ENCODE data around the gene GABRA4.
A peak's percentile ranks its signal among the peaks of the same experiment; 100 is the strongest.

The GABRA4 gene

DNA sequence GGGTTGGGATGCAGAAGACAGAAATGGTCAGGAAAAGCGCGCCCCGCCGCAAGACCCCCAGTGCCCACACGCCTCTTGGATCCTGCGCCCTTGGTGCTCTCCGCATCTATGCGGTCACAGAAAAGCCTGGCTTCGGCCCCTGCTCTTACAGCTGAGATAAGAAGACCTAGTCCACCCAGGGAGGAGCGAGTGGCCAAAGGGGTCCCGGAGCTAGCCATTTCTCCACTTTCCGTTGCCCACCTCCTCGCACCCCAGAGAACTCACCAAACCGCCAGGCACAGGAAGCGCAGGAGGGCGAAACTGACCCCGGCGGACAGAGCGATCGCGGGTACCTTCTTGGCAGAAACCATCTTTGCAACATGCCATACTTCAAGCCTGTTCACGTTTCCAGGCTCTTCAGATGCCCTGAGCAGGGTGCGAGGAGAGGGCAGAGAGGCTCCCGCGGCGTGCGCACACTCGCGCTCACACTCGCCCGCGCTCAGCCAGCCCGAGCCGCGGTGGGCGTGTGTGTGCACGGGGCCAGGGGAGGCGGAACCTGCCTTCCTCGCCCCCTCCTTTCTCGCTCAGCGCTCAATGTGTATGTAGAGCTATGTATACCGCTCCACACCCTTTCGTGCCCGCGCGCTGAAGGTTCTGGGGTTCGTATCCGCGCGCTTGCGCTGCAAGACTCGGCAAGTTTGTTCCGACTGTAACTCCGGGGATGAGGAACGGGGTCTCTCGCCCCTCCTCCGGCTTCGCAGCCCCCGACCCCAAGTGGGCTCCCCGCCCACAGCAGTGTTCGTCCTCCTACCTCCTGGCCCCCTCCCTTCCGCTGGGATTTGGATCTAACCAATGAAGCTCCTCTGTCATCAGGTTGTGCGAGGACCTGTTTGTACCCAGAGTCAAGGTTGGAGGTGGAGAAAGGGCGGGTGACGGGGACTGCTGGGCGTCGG, at the start of gene GABRA4:
TSS of gene GABRA4 (minus strand) at position 507 of the 932 bp plus-strand sequence. CDS start at position 350, 157 bp downstream.
- DNase-seq = no peak

DNA sequence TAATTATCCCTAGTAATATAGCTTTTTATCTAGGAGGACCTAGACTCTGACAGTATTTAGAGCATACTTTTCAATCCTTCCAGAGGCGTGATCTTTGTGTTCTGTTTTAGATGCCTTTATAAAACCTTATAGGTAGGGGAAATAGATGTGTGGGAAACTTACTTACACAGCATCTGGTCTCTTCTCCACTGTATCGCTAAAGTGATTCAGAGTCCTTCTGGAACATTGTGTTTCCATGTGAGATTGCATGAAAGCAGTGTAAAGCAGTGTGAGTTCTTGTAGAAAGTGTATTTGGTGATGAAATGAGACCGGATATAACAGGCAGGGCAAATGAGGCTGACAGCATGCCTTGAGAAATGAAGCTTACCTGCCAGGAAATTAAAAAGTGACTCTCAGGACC, 47.4 kb upstream of the GABRA4 start:
- no peak for DNase-seq

DNA sequence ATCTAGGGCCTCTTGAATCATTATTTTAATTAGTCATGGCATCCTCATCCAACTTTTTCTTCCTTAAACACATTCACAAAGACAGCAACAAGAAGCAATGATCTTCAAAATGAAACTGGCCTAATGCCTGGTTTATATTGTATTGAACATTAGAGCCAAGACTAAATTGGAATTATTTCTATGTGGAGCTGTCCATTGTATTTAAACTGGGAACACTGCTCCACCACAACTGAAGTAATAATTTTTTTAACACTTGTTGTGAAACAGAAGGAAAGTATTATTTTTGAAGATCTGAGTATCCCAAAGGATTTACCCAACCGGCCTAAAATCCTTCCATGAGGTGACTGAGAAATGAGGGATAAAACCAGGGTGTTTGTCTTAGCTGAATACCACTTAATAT, 44.9 kb upstream of the GABRA4 start:
- no peak for DNase-seq

DNA sequence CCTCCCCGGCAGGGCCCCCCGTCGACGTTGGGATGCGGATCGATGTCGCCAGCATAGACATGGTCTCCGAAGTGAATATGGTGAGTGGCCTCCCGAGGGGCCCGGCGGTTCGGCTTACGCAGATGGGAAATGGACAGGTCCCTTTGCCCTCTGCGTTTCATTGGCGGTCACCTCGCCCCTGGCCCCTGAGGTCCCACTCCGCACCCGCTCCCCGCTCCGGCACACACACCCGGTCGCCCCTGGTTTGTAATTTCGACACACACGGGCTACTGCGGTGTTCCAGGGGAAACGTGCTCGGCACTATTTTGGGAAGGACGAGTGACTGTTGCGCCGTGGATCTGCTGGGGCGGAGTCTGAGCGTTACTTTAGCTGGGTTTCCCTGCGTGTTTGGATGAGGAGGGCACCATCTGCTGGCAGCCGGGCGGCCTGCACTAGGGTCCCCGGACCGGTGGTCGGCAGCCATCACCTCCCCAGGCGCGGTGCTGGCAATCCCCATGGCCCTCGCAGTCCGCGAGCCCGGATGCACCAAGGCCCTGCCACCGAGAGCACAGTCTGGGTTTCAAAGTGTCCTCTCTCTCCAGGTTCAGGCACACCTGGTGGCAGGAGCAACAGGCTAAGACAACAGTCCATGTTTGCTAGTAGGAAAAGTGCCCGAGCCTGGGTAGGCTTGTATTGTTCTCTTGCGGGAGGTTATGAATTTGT, 39.2 kb upstream of the GABRA4 start:
- DNase-seq = peak; percentile 29

DNA sequence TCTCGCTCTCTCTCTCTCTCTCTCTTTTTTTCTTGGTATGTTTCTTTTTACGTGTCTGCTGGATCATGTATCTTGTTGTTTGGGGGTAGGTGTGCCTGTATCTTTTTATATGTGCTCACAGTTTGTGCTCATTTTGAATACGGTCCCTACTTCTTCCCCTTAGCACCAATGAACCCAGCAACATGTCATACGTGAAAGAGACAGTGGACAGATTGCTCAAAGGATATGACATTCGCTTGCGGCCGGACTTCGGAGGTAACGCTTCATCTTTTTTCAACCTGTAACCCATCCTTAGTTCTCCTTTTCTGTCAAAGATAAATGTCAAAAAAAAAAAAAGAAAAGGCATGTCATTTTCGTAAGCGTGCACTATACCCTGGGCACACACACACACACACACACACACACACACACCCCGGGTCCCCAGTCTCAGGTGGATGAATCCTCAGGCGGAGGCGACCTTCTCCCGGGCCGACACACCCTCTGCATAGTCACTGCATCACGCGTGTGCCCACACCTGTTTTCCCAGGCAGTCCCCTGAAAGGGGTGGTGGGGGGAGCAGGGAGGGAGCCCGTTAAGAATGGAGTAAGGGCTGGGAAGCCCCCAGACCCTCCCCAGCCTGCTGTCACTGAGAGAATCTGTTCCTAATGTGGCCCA, 38.5 kb upstream of the GABRA4 start:
- peak; percentile 1 for DNase-seq

DNA sequence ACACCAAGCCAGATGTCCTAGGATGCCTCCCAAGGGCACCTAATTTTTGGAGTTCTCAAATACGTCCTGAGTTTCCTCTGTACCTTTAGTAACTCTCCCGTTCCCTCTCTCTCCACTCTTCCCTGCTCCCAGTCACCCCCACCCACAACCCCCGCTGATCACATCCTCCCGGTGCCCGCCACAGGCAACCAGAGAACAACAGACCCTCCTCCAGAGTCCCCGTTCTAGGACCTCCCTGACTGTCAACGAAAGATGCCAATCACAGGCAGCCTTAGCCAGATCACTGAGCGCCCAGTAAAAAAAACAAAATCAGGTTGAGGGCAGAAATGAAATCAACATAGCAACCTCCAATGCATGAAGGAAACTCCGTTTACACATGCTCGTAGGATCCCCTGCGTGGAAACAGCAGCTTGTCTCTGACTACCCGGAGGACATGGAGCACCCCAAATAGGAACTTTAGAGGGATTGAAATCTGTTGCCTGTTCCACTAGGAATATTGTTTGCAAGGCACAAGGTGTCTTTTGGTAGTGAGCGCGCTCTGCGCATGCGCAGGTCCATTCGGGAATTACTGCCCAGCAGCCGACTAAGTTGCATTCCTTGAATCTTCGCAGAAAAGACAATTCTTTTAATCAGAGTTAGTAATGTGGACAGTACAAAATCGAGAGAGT, 37.8 kb upstream of the GABRA4 start, which contains the start of gene GABRB1:
TSS of gene GABRB1 (plus strand) at position 557 of the 668 bp plus-strand sequence.
- peak; percentile 13 for DNase-seq

DNA sequence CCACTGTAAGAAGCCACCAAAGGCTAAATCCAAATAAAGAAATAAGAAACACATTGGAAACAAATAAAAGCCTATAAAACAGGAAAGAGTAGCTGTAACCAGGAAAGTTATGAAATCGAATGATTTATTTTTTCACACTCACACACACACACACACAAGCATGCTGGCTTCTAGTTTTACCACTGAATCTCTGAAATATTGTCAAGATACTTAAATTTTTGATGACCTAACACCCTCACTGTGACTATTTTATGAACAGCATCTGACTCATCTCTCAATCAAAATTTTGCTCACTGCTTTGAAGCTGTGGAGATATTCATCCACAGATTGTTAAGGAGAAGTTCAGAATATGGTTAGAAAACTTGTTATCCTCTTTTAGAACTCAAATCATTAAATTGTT, 24.1 kb upstream of the GABRA4 start:
- no peak for DNase-seq

DNA sequence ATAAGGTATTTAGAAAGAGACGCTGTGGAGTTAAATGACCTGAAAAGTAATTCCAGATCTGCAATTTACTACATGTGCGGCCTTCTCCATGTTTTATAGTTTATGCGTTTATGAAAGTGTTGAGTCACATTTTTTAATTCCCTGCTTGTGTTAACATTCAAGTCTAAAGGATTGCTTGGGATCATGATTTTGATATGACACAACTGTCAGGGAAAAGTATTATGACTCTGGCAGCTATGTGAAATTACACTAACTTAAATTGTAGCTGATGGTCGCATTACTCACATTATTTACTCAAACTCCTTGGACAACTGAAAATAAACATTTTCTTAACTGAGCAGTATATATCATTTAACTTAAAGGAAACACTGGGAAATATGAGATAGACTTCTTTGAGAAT, 23.7 kb upstream of the GABRA4 start:
- no peak for DNase-seq

DNA sequence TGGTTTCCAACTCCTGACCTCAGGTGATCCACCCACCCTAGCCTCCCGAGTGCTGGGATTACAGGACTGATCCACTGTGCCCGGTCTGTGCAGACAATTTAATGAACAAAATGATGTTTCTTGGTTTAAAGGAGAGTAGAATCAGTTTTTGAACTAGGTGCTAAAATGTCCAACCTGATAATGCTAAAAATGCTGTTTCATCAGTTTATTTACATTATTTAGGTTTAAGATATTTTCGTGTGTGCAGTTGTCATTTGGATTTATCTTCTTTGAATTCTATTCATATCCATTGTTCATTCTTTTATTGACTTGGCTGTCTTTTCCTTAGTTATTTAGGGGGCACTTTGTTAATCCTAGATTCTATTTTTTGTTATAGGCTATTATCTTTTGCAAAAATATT, 20.0 kb upstream of the GABRA4 start:
- DNase-seq = no peak

DNA sequence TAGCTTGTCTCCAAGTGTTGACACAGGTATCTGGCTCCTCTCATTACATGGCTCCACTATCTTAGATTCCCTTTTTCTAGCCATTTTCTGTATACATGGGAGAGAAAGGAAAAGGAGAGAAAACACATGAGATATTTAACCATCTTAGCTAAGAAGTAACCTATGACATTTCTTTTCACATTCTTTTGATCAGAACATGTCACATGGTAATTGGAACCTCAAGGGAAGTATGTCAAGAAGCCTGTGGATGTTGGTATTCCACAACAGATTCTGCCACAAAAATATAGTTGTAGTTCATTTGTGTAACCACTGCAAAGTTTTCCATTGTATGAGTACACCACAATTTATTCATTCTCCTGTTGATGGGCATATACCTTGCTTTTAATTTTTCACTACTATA, 19.3 kb upstream of the GABRA4 start:
- DNase-seq = no peak

DNA sequence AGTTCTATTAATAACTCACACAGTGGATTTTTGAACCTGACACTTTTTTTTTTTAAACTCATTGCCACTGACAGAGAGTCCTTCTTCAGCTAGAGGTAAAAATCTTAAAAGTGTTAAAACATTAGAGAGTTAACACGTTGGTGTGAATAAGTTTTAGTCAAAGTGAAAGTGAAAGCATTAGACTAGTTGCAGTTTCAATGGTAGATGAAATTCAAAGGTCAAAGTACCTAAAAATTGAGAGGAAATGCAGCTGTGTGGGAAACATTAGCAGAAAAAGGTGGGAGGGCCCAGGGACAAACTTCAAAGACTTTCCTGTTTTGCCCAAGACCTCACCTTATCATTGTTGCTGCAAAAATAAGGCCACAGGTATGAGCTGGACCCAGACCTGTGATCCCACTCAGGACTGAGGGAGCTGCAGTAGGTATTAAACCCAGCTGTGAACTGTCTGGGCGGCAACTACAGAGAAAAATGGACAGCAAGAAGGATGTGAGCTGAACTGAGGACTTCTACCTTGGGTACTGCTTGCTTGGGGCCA, 17.6 kb upstream of the GABRA4 start:
- DNase-seq = no peak

DNA sequence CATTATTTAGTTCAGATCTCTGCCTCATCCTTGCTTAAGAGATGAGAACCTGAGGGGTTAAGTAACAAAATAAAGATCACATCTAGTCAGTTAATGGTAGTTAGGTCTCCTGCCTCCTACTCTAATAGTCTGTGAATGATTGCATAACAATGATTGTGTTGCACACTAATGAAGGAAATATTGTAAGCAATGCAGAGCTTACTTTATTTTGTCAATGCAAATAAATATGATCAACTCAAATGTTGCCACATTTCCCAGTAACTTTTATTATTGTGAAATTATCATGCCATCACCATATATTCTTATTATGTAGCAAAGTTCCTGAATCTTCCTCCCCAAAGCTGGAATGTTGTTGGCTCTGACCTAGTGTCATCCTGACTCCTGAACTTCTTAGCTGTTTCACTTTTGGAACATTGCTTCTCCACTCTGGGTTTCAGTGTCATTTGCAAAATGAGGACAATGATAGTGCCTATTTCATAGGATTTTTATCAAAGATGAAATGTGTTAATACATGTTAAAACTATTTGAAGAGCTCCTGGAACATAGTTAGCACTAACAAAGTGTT, 17.0 kb upstream of the GABRA4 start:
- DNase-seq = no peak

DNA sequence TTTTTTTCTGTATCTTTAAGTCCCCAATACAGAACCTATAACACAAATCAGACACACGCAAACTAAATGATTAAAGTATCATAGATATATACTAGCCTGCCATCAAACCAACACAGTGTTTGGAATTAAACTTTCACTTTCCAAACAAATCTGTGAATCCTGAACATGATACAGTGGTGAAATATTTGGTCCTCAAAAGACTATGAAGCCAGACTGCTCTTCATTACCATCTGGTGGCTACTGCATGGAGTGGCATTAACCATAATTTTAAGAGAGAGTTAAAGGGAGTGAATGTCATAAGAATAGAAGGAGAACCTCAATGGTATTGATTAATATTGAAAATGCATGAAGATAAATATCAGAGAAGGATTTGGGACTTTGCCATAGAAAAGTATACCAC, 9.2 kb upstream of the GABRA4 start:
- no peak for DNase-seq

DNA sequence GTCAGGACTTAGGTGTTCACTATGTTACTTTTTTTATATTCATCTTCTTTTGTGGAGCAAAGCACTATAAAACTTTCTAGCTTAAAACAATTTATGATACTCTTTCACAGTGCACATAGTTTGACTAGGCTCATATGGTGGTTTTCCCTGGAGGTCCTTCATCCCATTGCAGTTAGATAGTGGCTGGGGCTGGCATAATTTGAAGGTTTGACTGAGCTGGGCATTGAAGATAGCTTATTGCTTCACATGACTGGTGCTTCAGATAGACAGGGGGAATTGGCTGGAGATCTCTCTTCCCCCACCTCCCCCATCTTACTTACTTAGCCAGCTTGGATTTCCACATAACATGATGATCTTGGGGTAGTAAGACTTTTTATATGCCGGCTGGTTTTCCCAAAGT, 7.0 kb upstream of the GABRA4 start:
- no peak for DNase-seq

DNA sequence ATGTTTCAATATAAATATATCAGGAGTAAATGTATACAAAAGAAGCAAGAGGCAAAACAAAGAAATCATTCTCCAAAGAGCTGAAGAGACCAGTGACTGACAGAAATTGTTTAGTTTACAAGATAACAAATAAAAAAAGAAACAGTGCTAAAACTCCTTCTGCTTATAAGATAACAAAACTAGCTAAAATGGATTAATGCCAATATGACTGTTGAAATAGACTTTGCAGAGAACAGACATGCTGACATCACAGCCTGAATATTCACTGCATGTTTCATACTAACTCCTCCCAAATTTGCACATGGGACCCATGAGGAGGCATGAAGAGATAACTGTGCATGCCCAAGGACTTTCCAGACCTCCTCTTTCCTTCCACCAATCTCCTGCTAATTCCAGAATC, 6.2 kb upstream of the GABRA4 start:
- DNase-seq = no peak

DNA sequence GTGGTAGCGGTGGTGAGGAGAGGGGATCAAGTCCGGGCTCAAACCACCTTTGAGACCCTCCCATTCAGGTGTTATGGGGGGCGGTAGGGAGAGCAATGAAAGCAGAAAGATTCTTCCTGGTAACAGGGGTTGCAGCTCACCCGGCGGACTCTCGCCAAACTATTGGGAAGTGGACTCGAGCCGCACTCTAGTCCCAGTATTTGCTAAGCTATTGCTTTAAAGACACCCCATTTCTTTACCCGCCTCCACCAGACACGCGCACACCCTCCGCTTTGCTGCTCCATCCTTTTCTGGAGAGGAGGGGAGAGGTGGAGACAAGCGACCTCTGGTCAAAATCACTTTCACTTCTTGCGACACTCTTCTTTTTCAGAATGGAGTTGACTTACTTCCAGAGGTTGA, 625 bp upstream of the GABRA4 start:
- no peak for DNase-seq

DNA sequence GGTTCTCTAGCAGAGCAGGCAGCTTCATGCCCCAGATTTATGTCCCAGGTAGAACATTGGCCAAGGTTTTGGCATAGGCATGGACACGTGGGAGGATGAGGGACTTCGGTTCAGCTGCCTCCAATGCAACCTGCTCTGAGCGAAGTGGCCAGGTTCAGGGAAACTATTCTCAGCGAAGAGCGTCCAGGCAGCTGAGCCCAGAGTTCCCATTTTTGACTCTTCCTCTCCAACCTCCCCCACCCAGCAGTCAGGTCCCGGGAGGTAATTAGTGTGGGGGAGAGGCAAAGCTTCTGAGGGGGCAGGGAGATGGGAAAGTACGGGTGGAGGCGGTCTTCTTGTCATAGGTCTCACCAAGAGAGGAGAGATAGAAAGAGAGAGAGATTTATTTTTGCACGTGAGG, 1.0 kb downstream of the GABRA4 start:
- no peak for DNase-seq

DNA sequence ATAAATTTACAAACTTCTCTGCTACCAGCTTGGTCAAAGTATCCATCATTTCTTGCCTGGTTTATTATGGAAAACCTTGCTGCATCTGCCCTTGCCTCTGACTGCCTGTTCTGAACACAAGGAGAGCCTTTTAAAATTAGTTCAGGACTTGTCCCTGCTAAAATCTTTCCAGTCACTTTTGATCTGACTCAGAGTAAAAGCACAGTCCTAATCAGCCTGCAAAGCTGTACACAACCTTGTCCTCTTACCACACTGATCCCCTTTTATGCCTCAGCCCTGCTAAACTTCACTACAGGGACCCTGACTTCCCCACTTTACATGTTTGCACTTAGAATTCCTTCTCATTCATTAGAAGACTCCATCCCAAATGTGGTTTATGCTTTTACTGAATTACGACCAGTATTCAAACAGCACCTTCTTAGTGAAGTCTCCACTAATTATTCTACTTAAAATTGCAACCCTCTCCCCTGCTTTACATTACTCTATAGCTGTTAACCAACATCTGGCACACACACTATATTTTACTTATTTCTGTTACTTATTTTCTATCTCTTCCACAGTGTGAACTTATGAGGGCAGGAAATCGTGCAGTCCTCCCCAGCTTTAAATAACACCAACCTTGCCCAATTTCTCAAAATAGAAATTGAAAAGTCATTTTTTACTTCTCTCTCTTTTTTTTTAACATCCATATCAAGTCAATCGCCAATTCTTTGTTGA, 6.3 kb downstream of the GABRA4 start:
- no peak for DNase-seq

DNA sequence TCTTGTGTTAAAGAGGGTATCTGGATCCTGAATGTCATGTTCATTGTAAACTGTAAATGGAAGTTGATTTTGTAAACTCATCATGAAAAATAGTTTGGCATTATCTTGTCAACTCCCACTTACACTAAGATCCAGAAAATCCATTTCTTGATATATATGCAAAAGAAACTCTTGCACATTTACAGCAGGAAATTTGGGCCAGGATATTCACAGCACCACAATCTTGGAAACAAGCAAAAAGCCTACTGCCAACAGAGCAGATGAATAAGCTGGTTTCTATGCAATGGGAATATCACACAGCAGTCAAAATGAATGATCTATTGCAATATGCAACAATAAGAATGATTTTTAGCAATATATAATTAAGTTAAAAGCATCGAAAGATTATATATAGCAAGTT, 8.6 kb downstream of the GABRA4 start:
- no peak for DNase-seq

DNA sequence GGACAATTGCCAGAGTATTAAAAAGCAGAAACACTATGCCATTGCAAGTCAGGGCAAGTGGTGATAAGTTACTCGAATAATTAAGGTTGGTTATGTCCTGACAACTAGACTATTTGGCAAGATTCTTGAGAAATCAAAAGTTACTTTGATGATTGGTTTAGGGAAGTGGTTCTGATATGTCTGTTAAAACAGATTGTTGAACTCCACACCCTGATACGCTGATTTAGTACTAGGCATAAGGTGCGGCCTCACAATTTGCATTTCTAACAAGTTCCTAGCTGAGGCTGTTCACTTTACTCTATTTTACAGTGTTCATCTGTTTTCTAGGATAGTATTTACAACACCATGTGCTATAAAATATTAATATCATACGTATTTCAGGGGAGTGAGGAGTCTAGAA, 12.5 kb downstream of the GABRA4 start:
- DNase-seq = no peak

DNA sequence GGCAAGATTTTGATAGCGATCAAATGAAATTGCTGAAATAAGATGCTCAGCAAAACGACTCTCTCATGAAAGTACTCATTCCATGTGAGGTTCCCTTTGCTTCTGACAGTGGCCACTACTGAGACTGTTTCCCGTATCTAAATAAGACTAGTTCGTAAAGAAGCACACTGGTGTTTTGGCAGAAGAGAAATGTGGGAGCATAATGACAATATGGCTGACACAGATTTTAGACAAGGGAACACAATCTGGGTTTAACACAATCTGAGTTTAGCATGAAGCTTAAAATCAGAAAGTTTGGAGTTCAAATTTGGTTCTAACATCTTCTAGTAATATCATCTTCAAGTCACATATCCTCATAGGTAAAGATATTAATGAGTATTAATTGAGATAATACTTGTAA, 13.7 kb downstream of the GABRA4 start:
- no peak for DNase-seq

DNA sequence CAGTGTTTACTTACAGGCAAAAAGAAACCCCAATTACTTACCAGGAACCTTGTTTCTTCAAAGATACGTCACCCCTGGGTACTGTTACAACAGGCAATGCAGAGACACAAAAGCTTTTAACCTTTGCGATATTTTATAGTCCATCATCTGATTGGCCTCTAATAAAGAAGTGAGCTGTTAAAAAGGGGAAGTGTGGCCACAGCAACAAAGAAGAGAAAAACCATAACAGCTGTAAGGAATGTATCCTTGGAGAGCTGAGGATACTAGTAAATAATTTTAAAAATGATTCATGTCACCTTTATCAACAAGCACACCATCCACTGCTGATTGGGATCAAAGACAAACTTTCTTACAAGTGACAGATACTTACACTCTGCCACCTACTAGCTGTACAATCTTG, 14.1 kb downstream of the GABRA4 start:
- no peak for DNase-seq

Data from NCI-H748 treated with DMSO at 0.1 percent for 48 hours (cell line).